Smooth muscle cell (in vitro differentiated cells): Measurements from ENCODE around the gene GTF2E1. TPM values are rescaled to one million over a fixed set of nuclear protein-coding genes. Genes with fewer than 3 reads are reported as not detected.
A peak's percentile ranks its signal among the peaks of the same experiment; 100 is the strongest.

Experiments
- DNase-seq: peaks from one replicate; lab custom pipeline; 2025; ENCODE audit not compliant: unreplicated experiment; lab: John Stamatoyannopoulos, UW
- H2AFZ ChIP-seq: fragments of 200-600 bp; sonication (generic); 2 replicates; pipeline ENCODE4 v1.6.0; 2016; ENCODE audit warnings: antibody characterized with exemption, low read depth, mild to moderate bottlenecking
- H3F3A ChIP-seq: fragments of 200-600 bp; sonication (generic); 2 replicates; pipeline ENCODE4 v1.6.0; 2017; ENCODE audit warnings: antibody characterized with exemption, low read depth
- H3K27ac ChIP-seq: fragments of 200-600 bp; sonication (generic); 2 replicates; pipeline ENCODE4 v1.5.1; 2016; ENCODE audit warnings: low read depth, mild to moderate bottlenecking
- H3K27me3 ChIP-seq: fragments of 200-600 bp; sonication (generic); 2 replicates; pipeline ENCODE4 v1.6.1; 2016; ENCODE audit warnings: low read depth, mild to moderate bottlenecking
- H3K36me3 ChIP-seq: fragments of 200-600 bp; sonication (generic); 2 replicates; pipeline ENCODE4 v1.5.1; 2016; ENCODE audit warnings: low read depth
- H3K4me1 ChIP-seq: fragments of 200-600 bp; sonication (generic); 2 replicates; pipeline ENCODE4 v1.5.1; 2016; ENCODE audit warnings: low read depth
- H3K4me2 ChIP-seq: fragments of 200-600 bp; sonication (generic); 2 replicates; pipeline ENCODE4 v1.6.0; 2016; ENCODE audit warnings: mild to moderate bottlenecking
- H3K4me3 ChIP-seq: fragments of 200-600 bp; sonication (generic); 2 replicates; pipeline ENCODE4 v1.5.1; 2016; ENCODE audit warnings: mild to moderate bottlenecking
- H3K79me2 ChIP-seq: fragments of 200-600 bp; sonication (generic); 2 replicates; pipeline ENCODE4 v1.6.0; 2016; ENCODE audit warnings: low read depth, mild to moderate bottlenecking
- H3K9ac ChIP-seq: fragments of 200-600 bp; sonication (generic); 2 replicates; pipeline ENCODE4 v1.6.0; 2016; ENCODE audit warnings: low read depth
- H3K9me3 ChIP-seq: fragments of 200-600 bp; sonication (generic); replicated peaks from 2 replicates; pipeline ENCODE4 v1.5.1; 2016; ENCODE audit warnings: low read depth
- H4K20me1 ChIP-seq: fragments of 200-600 bp; sonication (generic); 2 replicates; pipeline ENCODE4 v1.6.0; 2016; ENCODE audit warnings: low read depth
- CTCF ChIP-seq: fragments of 200-600 bp; sonication (generic); IDR thresholded peaks from 2 replicates; pipeline ENCODE4 v1.5.1; 2017; ENCODE audit warnings: borderline replicate concordance, mild to moderate bottlenecking, antibody characterized with exemption; ENCODE audit not compliant: insufficient read depth, poor library complexity, severe bottlenecking
- WGBS: methylation state at CpG from one replicate; pipeline ENCODE4 v1.1.7; 2016; ENCODE audit warnings: low lambda C conversion rate; 5-methylcytosine and 5-hydroxymethylcytosine counted together
- polyA plus RNA-seq: library from polyadenylated mRNA; unstranded; fragments of >200 nt; fragmentation: Nextera tagmentation; extraction: Ambion mirVana; gene quantifications from 2 replicates; pipeline ENCODE4 v1.2.1, GENCODE V29; 2016
- total RNA-seq: library from RNA; depleted of rRNA; stranded (reverse); fragments of >200 nt; gene quantifications from 2 replicates; pipeline ENCODE4 v1.2.3, GENCODE V29; 2014

GTF2E1 gene
- total and polyA plus RNA-seq, 2 experiments from 2014 or later, result 17.0 to 17.6 TPM

- H3K4me2 ChIP-seq, result peak overlapping the region; percentile 69
- H3K79me2 ChIP-seq, result peaks cover 61% of the 10 kb centered on the region
- peak overlapping the region; percentile 69 for H3K27ac ChIP-seq
- no peak for TF ChIP-seq CTCF
- DNase-seq, result no peak
- H2AFZ ChIP-seq, result no peak overlapping the region
- H3K4me1 ChIP-seq, result peaks cover 44% of the 10 kb centered on the region
- no peaks in the 10 kb centered on the region for H4K20me1 ChIP-seq
- no peaks in the 10 kb centered on the region for H3K27me3 ChIP-seq
- H3F3A ChIP-seq, result peaks cover 14% of the 10 kb centered on the region
- no peaks in the 10 kb centered on the region for H3K36me3 ChIP-seq
- H3K4me3 ChIP-seq, result no peak overlapping the region
- no peaks in the 10 kb centered on the region for H3K9me3 ChIP-seq
- no peak overlapping the region for H3K9ac ChIP-seq
- WGBS, result 18% methylated on average over 1 of the region's 1 CpG
These were observed 21.1 kb downstream of the GTF2E1 start for GRCh38 chr3:120763601-120764000.

- no peak for DNase-seq
- Histone ChIP-seq H3F3A (peaks cover 14% of the 10 kb centered on the region), H3K79me2 (peaks cover 61% of the 10 kb centered on the region), H3K4me3 (no peak overlapping the region), H4K20me1 (no peaks in the 10 kb centered on the region), H3K36me3 (no peaks in the 10 kb centered on the region), H3K27me3 (no peaks in the 10 kb centered on the region), H3K4me2 (peak overlapping the region; percentile 69), H3K27ac (peak overlapping the region; percentile 69), H3K9me3 (no peaks in the 10 kb centered on the region), H3K4me1 (peaks cover 44% of the 10 kb centered on the region), H2AFZ (no peak overlapping the region), H3K9ac (no peak overlapping the region)
- no peak for TF ChIP-seq CTCF
These were observed 21.7 kb downstream of the GTF2E1 start for GRCh38 chr3:120764206-120764605.

DNA sequence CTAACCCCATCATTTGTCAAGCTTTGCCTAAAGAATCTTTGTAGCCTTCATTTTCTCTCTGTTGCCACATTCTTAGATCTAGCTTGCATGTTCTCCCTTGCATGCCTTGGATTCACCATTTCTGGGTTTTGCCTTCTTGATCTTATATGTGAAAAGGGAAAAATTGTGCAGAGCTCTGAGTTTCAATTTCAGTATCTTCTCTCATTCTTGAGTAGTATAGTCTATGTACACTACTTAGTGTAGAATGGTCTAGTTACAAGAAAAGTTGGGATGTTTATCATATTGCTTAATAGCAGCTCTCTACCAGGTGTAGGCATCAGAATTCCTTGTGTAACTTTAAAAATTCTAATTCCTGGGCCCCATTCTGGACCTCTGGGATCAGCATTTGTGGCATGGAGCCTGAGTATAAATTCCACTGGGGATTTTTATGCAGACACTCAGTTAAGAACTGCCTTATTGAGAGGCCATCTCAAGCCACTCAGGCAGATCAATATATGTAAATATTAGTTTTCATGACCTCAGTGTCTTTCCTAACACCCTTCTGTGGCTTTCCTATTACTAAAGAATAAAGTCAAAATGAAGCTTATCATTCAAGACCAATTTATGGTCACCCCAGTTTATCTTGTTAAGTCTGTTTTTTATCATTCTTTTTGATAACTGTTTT is 23.4 kb downstream of the GTF2E1 start:
- TF ChIP-seq CTCF, result no peak
- no peak for DNase-seq
- peaks cover 44% of the 10 kb centered on the region for H3K4me1 ChIP-seq
- H3K4me3 ChIP-seq, result no peak overlapping the region
- H3K27me3 ChIP-seq, result no peaks in the 10 kb centered on the region
- H3F3A ChIP-seq, result peaks cover 14% of the 10 kb centered on the region
- H3K27ac ChIP-seq, result peak overlapping the region; percentile 69
- no peaks in the 10 kb centered on the region for H3K36me3 ChIP-seq
- no peaks in the 10 kb centered on the region for H3K9me3 ChIP-seq
- H3K9ac ChIP-seq, result no peak overlapping the region
- H4K20me1 ChIP-seq, result no peaks in the 10 kb centered on the region
- no peak overlapping the region for H2AFZ ChIP-seq
- H3K79me2 ChIP-seq, result peaks cover 59% of the 10 kb centered on the region
- H3K4me2 ChIP-seq, result peak overlapping the region; percentile 66

DNA sequence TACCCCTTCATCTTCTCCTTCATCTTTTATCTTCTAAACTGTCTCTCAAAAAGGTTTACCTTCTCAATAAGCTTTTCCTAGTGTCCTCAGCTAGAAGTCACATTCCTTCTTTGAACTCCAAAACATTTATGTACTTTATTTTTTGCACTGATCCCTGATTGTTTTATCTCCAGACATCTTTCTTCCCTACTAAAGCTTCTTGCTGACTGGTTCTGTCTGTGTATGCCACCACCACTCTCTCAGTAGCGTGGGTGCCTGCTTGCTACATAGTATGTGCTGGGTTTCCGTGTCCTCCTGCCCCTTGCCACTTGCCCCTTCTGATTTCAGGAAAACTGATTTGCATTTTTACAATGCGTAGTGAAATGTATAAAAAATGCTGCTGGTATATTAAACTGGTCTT is 24.0 kb downstream of the GTF2E1 start:
- Histone ChIP-seq H3K9me3 (no peaks in the 10 kb centered on the region), H3K4me1 (peaks cover 44% of the 10 kb centered on the region), H3K4me2 (peak overlapping the region; percentile 66), H3F3A (peaks cover 14% of the 10 kb centered on the region), H3K9ac (no peak overlapping the region), H3K79me2 (peaks cover 59% of the 10 kb centered on the region), H3K36me3 (no peaks in the 10 kb centered on the region), H3K4me3 (no peak overlapping the region), H4K20me1 (no peaks in the 10 kb centered on the region), H3K27ac (peak overlapping the region; percentile 69), H2AFZ (no peak overlapping the region), H3K27me3 (no peaks in the 10 kb centered on the region)
- DNase-seq, result no peak
- TF ChIP-seq CTCF, result no peak
- WGBS, result 62% methylated on average over 3 of the region's 3 CpGs
